HCT116 (cell line): ENCODE results near the gene IFRD2. TPM values are rescaled to one million over a fixed set of nuclear protein-coding genes. Genes with fewer than 3 reads are reported as not detected.

Experiments
- ATAC-seq: fragments of 200-7000 bp; cut with Tn5 transposase; 2 replicates; pipeline ENCODE4 v1.9.1; 2020; ENCODE audit warnings: mild to moderate bottlenecking, moderate library complexity
- BruUV-seq: library from RNA; stranded (reverse); fragments of 400-500 nt; replicated peaks from 2 replicates; lab custom pipeline; 2021; lab: Mats Ljungman, UMichigan
- CTCF ChIA-PET: fragments of 300-600 bp; sonication (Branson Sonifier 250); formaldehyde crosslinking; loops from one replicate; lab custom pipeline; 2021; ENCODE audit warnings: antibody characterized with exemption; lab: Charles Lee
- POLR2A ChIA-PET: fragments of 300-600, 350-600 bp; sonication (Branson Sonifier 250); formaldehyde crosslinking; loops from one replicate; lab custom pipeline; 2021; ENCODE audit warnings: antibody characterized with exemption; lab: Charles Lee
- RAD21 ChIA-PET, 2 experiments: fragments of 300-600 bp; sonication (Branson Sonifier 250); formaldehyde crosslinking; loops; one replicate each; lab custom pipeline; 2023; ENCODE audit warnings: low total read pairs in 2 of 2; ENCODE audit not compliant: uncharacterized antibody in 2 of 2, unreplicated experiment in 2 of 2, low non-redundant PET in 1 of 2; lab: Charles Lee
- DNase-seq: peaks from one replicate; pipeline ENCODE4 v3.0.0-alpha.2; 2010; ENCODE audit warnings: low read depth, low spot score
- H2AFZ ChIP-seq: fragments of 200-600 bp; shearing (Covaris generic), sonication (generic); 2 replicates; pipeline ENCODE4 v1.6.1; 2017; ENCODE audit warnings: low read depth, mixed run types, mixed read lengths, antibody characterized with exemption, low read length; ENCODE audit not compliant: poor library complexity, severe bottlenecking
- H3K27ac ChIP-seq: 2 replicates; pipeline ENCODE4 v1.5.1; 2012; ENCODE audit warnings: low read depth, low read length
- H3K27me3 ChIP-seq: fragments of 200-600 bp; sonication (generic); 2 replicates; pipeline ENCODE4 v1.6.1; 2016; ENCODE audit warnings: mixed run types, low read length, mixed read lengths; ENCODE audit not compliant: insufficient read depth
- H3K36me3 ChIP-seq, 2 experiments: fragments of 200-500 bp in 1 of 2; fragments of 200-600 bp in 1 of 2; sonication (Bioruptor generic) in 1 of 2; sonication (generic) in 1 of 2; 2 replicates each; pipeline versions ENCODE4 v1.5.1 to v1.6.1; 2014 to 2016; ENCODE audit warnings: low read length in 2 of 2, inconsistent platforms in 1 of 2, mixed read lengths in 1 of 2, mixed run types in 1 of 2; ENCODE audit not compliant: insufficient read depth in 2 of 2, control insufficient read depth in 1 of 2
- H3K4me1 ChIP-seq, 2 experiments: fragments of 200-600 bp in 1 of 2; sonication (generic) in 1 of 2; 2 replicates each; pipeline versions ENCODE4 v1.5.1 to v1.6.1; 2012 to 2017; ENCODE audit warnings: low read length in 2 of 2, inconsistent platforms in 1 of 2, mild to moderate bottlenecking in 1 of 2, mixed read lengths in 1 of 2, mixed run types in 1 of 2, moderate library complexity in 1 of 2; ENCODE audit not compliant: insufficient read depth in 2 of 2, control insufficient read depth in 1 of 2
- H3K4me2 ChIP-seq: fragments of 200-600 bp; sonication (generic); 2 replicates; pipeline ENCODE4 v1.6.1; 2017; ENCODE audit warnings: mixed run types, low read length, mixed read lengths
- H3K4me3 ChIP-seq, 2 experiments: fragments of 200-600 bp in 1 of 2; sonication (generic) in 1 of 2; replicated peaks in 1 of 2; 2 replicates each; pipeline ENCODE4 v1.5.1; 2011 to 2016; ENCODE audit warnings: low read length in 2 of 2, control low read depth in 1 of 2, low read depth in 1 of 2, mild to moderate bottlenecking in 1 of 2, mixed read lengths in 1 of 2, mixed run types in 1 of 2
- H3K79me2 ChIP-seq: fragments of 200-600 bp; sonication (generic); 2 replicates; pipeline ENCODE4 v1.6.1; 2017; ENCODE audit warnings: mild to moderate bottlenecking, mixed run types, low read length, moderate library complexity, mixed read lengths; ENCODE audit not compliant: insufficient read depth
- H3K9ac ChIP-seq: fragments of 200-600 bp; sonication (generic); 2 replicates; pipeline ENCODE4 v1.6.1; 2016; ENCODE audit warnings: low read length, mixed read lengths
- H3K9me2 ChIP-seq: fragments of 200-600 bp; sonication (generic), shearing (Covaris generic); 2 replicates; pipeline ENCODE4 v1.6.1; 2017; ENCODE audit warnings: mixed run types, mild to moderate bottlenecking, moderate library complexity; ENCODE audit not compliant: insufficient read depth
- H3K9me3 ChIP-seq, 2 experiments: fragments of 200-500 bp in 1 of 2; fragments of 200-600 bp in 1 of 2; sonication (Bioruptor generic) in 1 of 2; sonication (generic) in 1 of 2; 2 replicates each; pipeline ENCODE4 v1.6.1; 2014 to 2017; ENCODE audit warnings: low read length in 2 of 2, mixed read lengths in 2 of 2, inconsistent platforms in 1 of 2, low read depth in 1 of 2, mild to moderate bottlenecking in 1 of 2, mixed run types in 1 of 2, moderate library complexity in 1 of 2; ENCODE audit not compliant: control insufficient read depth in 1 of 2, insufficient read depth in 1 of 2
- H4K20me1 ChIP-seq: fragments of 200-600 bp; sonication (generic), shearing (Covaris generic); 2 replicates; pipeline ENCODE4 v1.6.1; 2017; ENCODE audit warnings: mixed run types, mild to moderate bottlenecking, moderate library complexity; ENCODE audit not compliant: insufficient read depth
- ATF3 ChIP-seq: IDR thresholded peaks from 2 replicates; pipeline ENCODE4 v1.6.1; 2012
- CTCF ChIP-seq, 3 experiments: fragments of 200-600 bp in 1 of 3; sonication (generic) in 1 of 3; IDR thresholded peaks in 2 of 3; conservative IDR thresholded peaks in 1 of 3; 2 replicates each; pipeline ENCODE4 v1.5.1; 2012 to 2017; ENCODE audit warnings: low read depth in 2 of 3, low read length in 2 of 3, antibody characterized with exemption in 1 of 3, borderline replicate concordance in 1 of 3, control low read depth in 1 of 3, mild to moderate bottlenecking in 1 of 3, mixed read lengths in 1 of 3, mixed run types in 1 of 3, moderate library complexity in 1 of 3; ENCODE audit not compliant: insufficient read depth in 1 of 3
- JUND ChIP-seq: IDR thresholded peaks from 2 replicates; pipeline ENCODE4 v1.6.1; 2012
- POLR2AphosphoS5 ChIP-seq: IDR thresholded peaks from 2 replicates; pipeline ENCODE4 v1.6.1; 2011; ENCODE audit warnings: mild to moderate bottlenecking, low read depth, low read length, moderate library complexity
- REST ChIP-seq: IDR thresholded peaks from 2 replicates; pipeline ENCODE4 v1.6.1; 2012; ENCODE audit warnings: low read depth
- TCF7L2 ChIP-seq: IDR thresholded peaks from 2 replicates; pipeline ENCODE4 v1.7.0; 2011; ENCODE audit warnings: borderline replicate concordance, inconsistent platforms; ENCODE audit not compliant: insufficient read depth, insufficient read length; ENCODE audit errors: extremely low read depth
- ZFX ChIP-seq: fragments of 450-650 bp; IDR thresholded peaks from 2 replicates; pipeline ENCODE4 v1.6.1; 2017
- intact Hi-C: fragments of 100-400 bp; cut with micrococcal nuclease; formaldehyde crosslinking; loops from 2 replicates; pipeline ENCODE4 v1.10.0; 2022
- total RNA-seq: library from RNA; stranded (reverse); gene quantifications from one replicate; pipeline ENCODE4 v1.2.1, GENCODE V29; 2021; ENCODE audit not compliant: unreplicated experiment

The IFRD2 gene
- total RNA-seq, 1 experiment from 2014 or later: 146 TPM

- Histone ChIP-seq H3K9ac (peak overlapping the region; percentile 84), H3K4me3 (peak overlapping the region; percentile 59 to 64), H3K9me2 (no peaks in the 10 kb centered on the region), H3K36me3 (peaks cover 11 to 15% of the 10 kb centered on the region in 2 experiments; a peak in 3 of 4 replicates), H3K27ac (peak overlapping the region; percentile 77), H4K20me1 (no peaks in the 10 kb centered on the region), H3K4me2 (peak overlapping the region; percentile 92), H3K4me1 (peaks cover 35 to 60% of the 10 kb centered on the region in 2 experiments), H3K27me3 (no peaks in the 10 kb centered on the region), H3K79me2 (no peaks in the 10 kb centered on the region), H3K9me3 (no peaks in the 10 kb centered on the region), H2AFZ (no peak overlapping the region)
- POLR2A ChIA-PET: interaction anchor here (0.6 to 2.0 kb wide), 6 partner anchors 9 to 1463 kb away, joined by 3 to 8 read pairs (median 4); partner anchors contain the start of genes GNAI2 and SEMA3B
- ATAC-seq: peak; percentile 77
- RAD21 ChIA-PET: interaction anchor here (0.8 to 1.2 kb wide), 6 partner anchors 9 to 61 kb away, joined by 3 to 7 read pairs (median 4); no protein-coding TSS in a partner anchor
- no peak for TF ChIP-seq JUND
- peak in 2 of 3 experiments; percentile 83 to 98; a peak in 4 of 6 replicates for TF ChIP-seq CTCF (IDR thresholded peaks at IDR 0.05 in 2 of 3, conservative IDR thresholded peaks at IDR 0.05 in 1 of 3; ENCODE audit: borderline replicate concordance in 1 of 3, insufficient read depth in 1 of 3, low read depth in 2 of 3, low read length in 2 of 3)
- TF ChIP-seq REST: no peak
- TF ChIP-seq POLR2AphosphoS5: peak; percentile 84
- TF ChIP-seq ZFX: peak; percentile 82
- peak; percentile 98 for TF ChIP-seq TCF7L2
- no peak for TF ChIP-seq ATF3
- intact Hi-C loops: loop anchor here (2.0 kb wide), 1 partner anchor 65 kb away; no protein-coding TSS in a partner anchor
- CTCF ChIA-PET: interaction anchor here (0.7 to 3.3 kb wide), 18 partner anchors 11 to 351 kb away, joined by 3 to 46 read pairs (median 4); partner anchors contain the start of genes CISH, GNAI2, HYAL3 and IFRD2
- no peak for DNase-seq
- BruUV-seq: TSS peak; percentile 19
Measured at GRCh38 chr3:50260027-50260941, 31.9 kb downstream of the IFRD2 start.
